T-helper 17 cell (primary cell): Measurements from ENCODE around the gene LIPE. TPM values are rescaled to one million over a fixed set of nuclear protein-coding genes. Genes with fewer than 3 reads are reported as not detected.

ENCODE experiments used
- ATAC-seq: fragments of 150-1000 bp; cut with Tn5 transposase; 2 replicates; pipeline ENCODE4 v1.10.0; 2021; ENCODE audit warnings: mild to moderate bottlenecking, moderate library complexity
- DNase-seq, 3 donors: peaks; one replicate each; pipeline versions ENCODE4 v3.0.0 to v3.0.0-alpha.2; 2020 to 2021
- H3K9me3 ChIP-seq: one replicate; pipeline ENCODE4 v1.7.0; 2013; ENCODE audit warnings: low read length, mild to moderate bottlenecking; ENCODE audit not compliant: control insufficient read depth, poor library complexity, severe bottlenecking
- H3K27ac Mint-ChIP-seq: one replicate; pipeline ENCODE4 v1.8.0; 2022; ENCODE audit warnings: mild to moderate bottlenecking, moderate library complexity, mixed read lengths
- H3K27me3 Mint-ChIP-seq: one replicate; pipeline ENCODE4 v1.8.0; 2022; ENCODE audit warnings: mixed read lengths
- H3K36me3 Mint-ChIP-seq: one replicate; pipeline ENCODE4 v1.8.0; 2022; ENCODE audit warnings: low read depth, mixed read lengths
- H3K4me1 Mint-ChIP-seq: one replicate; pipeline ENCODE4 v1.8.0; 2022; ENCODE audit warnings: mild to moderate bottlenecking, mixed read lengths
- H3K4me3 Mint-ChIP-seq: one replicate; pipeline ENCODE4 v1.8.0; 2022; ENCODE audit warnings: mild to moderate bottlenecking, moderate library complexity, mixed read lengths
- total RNA-seq, 4 donors: library from RNA in 2 of 4; stranded (reverse) in 2 of 4; gene quantifications; one replicate each; pipeline ENCODE4 v1.2.3 and lab custom pipeline; 2022 to 2026

The LIPE gene, protein sequence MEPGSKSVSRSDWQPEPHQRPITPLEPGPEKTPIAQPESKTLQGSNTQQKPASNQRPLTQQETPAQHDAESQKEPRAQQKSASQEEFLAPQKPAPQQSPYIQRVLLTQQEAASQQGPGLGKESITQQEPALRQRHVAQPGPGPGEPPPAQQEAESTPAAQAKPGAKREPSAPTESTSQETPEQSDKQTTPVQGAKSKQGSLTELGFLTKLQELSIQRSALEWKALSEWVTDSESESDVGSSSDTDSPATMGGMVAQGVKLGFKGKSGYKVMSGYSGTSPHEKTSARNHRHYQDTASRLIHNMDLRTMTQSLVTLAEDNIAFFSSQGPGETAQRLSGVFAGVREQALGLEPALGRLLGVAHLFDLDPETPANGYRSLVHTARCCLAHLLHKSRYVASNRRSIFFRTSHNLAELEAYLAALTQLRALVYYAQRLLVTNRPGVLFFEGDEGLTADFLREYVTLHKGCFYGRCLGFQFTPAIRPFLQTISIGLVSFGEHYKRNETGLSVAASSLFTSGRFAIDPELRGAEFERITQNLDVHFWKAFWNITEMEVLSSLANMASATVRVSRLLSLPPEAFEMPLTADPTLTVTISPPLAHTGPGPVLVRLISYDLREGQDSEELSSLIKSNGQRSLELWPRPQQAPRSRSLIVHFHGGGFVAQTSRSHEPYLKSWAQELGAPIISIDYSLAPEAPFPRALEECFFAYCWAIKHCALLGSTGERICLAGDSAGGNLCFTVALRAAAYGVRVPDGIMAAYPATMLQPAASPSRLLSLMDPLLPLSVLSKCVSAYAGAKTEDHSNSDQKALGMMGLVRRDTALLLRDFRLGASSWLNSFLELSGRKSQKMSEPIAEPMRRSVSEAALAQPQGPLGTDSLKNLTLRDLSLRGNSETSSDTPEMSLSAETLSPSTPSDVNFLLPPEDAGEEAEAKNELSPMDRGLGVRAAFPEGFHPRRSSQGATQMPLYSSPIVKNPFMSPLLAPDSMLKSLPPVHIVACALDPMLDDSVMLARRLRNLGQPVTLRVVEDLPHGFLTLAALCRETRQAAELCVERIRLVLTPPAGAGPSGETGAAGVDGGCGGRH
- total RNA-seq, result 10 to 100 TPM; 14.5 to 16.9 TPM
- total RNA-seq (lab: John Stamatoyannopoulos, UW), result 7.5 to 18.3 reads per million in 2 donors

DNA sequence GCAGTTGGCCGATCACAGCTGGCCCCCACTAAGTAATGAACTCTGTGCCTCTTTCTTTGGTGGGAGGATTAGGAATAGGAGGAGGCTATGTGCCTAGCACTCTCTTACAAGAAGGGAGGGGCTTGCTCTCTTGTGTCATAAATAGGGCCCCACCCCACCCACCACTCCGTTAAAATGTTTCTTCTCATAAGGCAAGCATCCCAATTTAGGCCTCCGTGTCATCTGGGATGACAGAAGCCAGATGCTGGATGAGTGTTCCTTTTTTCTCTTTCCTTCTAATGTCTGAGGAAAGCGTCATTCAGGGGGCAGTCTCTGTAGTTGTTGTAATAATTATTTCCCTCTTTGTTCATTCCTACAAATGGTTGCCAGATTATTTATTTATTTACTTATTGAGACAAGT is at the start of gene LIPE:
LIPE (minus strand) TSS at position 76 of the 400 bp plus-strand sequence. CDS start 239 bp downstream, outside the sequence.
- no peak for ATAC-seq
- Mint-ChIP-seq H3K4me3 (no peak within 1 kb of the TSS), H3K36me3 (no peaks in the 10 kb centered on the region), H3K27ac (no peak within 1 kb of the TSS), H3K27me3 (no peaks in the 10 kb centered on the region), H3K4me1 (peaks cover 22% of the 10 kb centered on the region)
- no peak for DNase-seq
- no peaks in the 10 kb centered on the region for H3K9me3 ChIP-seq

DNA sequence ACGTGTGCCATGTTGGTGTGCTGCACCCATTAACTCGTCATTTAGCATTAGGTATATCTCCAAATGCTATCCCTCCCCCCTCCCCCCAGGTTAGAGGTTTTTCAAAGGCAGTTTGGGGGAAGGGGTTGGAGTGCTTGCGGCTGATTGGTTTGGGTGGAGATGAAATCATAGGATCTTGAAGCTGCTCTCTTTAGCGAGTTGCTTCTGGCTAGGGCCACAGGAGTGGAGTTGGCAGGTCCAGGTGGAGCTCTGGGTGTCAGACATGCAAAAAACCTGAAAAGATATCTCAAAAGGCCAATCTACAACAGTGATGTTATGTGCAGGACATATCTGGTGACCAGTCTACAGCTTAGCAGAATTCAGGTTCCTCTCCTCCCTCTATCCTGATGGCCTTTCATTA is 48.2 kb upstream of the LIPE start:
- no peak overlapping the region for H3K4me3 Mint-ChIP-seq
- H3K27me3 Mint-ChIP-seq, result no peaks in the 10 kb centered on the region
- no peaks in the 10 kb centered on the region for H3K9me3 ChIP-seq
- DNase-seq (no peak), ATAC-seq (no peak)
- H3K27ac Mint-ChIP-seq, result no peak overlapping the region
- H3K4me1 Mint-ChIP-seq, result peaks cover 6% of the 10 kb centered on the region
- H3K36me3 Mint-ChIP-seq, result no peaks in the 10 kb centered on the region

DNA sequence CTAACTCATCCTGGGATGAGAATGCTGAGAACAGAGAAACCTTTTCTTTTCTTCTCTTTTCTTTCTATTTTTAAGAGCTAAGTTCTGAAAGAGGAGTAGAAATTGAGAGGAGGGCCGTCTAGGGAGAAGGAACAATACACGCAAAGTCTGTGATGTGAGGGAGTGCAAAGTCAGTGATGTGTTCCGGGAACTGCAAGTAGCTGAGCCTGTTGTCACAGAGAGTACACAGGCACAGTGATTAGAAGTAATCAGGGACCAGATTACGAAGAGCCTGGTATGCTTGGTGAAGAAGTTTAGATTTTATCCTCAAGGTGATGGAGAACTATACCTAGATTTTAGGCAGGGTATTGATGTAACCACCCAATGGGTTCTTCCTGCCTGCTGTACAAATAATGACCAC is 47.6 kb upstream of the LIPE start:
- H3K9me3 ChIP-seq, result no peaks in the 10 kb centered on the region
- Mint-ChIP-seq H3K4me3 (no peak overlapping the region), H3K36me3 (no peaks in the 10 kb centered on the region), H3K27ac (no peak overlapping the region), H3K27me3 (no peaks in the 10 kb centered on the region), H3K4me1 (peaks cover 8% of the 10 kb centered on the region)
- ATAC-seq, result no peak
- no peak for DNase-seq

DNA sequence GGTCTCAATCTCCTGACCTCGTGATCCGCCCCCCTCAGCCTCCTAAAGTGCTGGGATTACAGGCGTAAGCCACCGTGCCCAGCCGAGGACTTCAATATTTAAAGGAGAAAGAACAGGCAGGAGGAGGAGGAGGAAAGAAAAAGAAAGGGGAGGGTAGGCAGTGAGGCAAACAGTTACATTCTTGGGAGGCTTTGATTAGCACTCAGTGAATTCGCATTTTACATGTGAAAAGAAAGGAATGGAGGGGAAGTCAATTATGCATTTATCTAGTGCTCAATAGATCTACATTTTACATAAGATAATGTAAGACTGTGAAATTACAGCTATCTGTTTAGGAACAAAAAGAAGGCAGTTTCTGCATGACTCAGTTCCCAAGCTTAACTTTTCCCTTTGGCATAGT is 46.5 kb upstream of the LIPE start:
- H3K9me3 ChIP-seq, result no peaks in the 10 kb centered on the region
- Mint-ChIP-seq H3K27me3 (no peaks in the 10 kb centered on the region), H3K36me3 (no peaks in the 10 kb centered on the region), H3K27ac (no peak overlapping the region), H3K4me1 (peaks cover 7% of the 10 kb centered on the region), H3K4me3 (no peak overlapping the region)
- no peak for DNase-seq
- ATAC-seq, result no peak

DNA sequence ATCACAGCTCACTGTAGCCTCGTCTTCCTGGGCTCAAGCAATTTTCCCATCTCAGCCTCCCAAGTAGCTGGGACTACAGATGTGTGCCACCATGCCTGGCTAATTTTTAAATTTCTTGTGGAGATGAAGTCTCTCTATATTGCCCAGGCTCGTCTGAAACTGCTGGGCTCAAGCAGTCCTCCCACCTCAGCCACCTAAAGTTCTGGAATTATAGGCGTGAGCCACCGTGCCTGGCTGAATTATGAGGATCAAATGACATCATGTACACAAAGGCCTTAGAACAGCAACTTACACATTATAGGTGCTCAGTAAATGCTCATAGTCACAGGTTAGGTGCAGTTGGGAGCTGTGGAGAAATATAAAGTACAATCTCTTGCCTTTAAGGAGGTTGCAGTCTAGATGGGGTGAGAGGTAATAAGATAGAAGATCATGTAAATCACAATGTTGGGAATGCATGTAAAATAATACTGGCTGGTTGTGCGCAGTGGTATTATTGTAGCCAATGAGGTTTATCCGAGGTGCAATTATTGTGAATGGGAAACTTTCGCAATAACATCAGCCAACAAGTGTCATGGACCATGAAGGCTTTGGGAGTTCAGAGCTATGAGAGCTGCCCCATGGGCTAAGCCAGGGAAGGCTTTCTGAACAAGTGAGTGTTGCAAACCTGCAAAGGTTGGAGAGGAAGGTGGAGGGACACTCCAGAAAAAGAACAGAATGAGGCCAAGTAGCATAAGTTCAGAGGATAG is 45.4 kb upstream of the LIPE start:
- no peak for ATAC-seq

DNA sequence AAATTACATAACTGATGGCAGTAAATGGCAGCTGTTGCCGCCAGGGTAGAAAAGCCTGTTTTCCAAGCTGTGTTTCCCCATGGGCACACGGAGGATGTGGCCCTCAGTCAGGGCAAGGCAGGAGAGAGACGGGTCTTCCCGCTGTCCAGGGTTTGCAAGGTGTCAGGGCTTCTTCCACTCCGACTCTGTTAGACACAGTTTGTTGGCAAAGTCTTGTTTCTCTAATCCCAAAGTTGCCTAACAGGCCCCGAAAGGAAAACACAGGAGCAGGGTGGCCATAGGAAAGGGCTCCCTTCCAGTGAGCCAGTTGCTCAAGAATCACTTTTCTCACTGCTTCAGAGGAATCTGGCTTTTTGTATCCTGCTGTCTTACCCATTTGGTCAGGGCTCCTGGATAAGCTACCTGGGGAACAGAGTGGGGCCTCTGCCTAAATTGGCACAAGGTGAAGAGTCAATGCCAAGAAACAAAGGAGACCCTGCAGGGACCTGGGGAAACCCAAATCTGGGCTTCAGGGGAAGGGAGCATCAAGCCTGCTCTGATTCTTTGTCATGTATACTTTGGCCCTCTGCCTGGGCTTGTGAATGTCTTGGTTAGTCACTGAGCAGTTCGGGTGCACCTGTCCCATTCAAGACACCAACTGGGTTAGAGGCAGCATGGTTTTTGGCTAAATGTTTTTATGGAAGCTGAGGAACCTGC is 44.5 kb upstream of the LIPE start:
- peaks cover 13% of the 10 kb centered on the region for H3K4me1 Mint-ChIP-seq
- ATAC-seq, result no peak
- DNase-seq, result no peak
- H3K27me3 Mint-ChIP-seq, result no peaks in the 10 kb centered on the region
- H3K27ac Mint-ChIP-seq, result no peak overlapping the region
- H3K9me3 ChIP-seq, result no peaks in the 10 kb centered on the region
- H3K4me3 Mint-ChIP-seq, result no peak overlapping the region
- no peaks in the 10 kb centered on the region for H3K36me3 Mint-ChIP-seq

More for the DNA sequence above, 45.4 kb upstream of the LIPE start:
- Mint-ChIP-seq H3K4me1 (peaks cover 7% of the 10 kb centered on the region), H3K27ac (no peak overlapping the region), H3K36me3 (no peaks in the 10 kb centered on the region), H3K27me3 (no peaks in the 10 kb centered on the region), H3K4me3 (no peak overlapping the region)
- no peak for DNase-seq
- H3K9me3 ChIP-seq, result no peaks in the 10 kb centered on the region

DNA sequence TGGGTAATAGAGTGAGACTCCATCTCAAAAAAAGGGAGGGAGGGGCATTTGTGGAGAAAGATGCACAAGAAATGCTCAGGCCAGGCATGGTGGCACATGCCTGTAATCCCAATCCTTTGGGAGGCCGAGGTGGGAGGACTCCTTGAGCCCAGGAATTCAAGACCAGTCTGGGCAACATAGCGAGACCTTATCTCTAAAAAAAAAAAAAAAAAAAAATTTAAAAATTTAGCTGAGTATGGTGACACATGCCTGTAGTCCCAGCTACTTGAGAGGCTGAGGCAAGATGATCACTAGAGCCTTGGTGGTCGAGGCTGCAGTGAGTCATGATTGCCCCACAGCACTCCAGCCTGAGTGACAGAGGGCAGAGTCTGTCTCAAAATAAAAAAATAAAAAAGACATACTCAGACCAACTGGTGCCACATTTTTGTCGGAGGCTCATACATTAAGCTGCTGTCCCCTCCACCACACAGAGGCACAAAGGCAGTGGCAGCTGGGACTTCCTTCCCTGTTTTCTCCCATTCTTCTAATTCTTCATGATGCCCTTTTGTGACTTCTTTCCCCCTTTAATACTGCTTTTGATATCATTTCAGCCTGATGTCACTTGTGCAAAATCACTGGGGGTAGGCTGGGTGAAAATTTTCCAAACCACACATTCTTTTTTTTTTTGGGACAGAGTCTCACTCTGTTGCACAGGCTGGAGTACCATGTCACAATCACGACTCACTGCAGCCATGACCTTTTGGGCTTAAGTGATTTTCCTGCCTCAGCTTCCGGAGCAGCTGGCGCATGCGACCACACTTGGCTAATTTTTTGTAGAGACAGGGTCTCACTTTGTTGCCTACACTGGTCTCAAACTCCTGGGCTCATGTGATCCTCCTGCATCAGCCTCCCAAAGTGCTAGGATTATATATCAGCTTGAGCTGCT is 42.4 kb upstream of the LIPE start:
- DNase-seq (no peak), ATAC-seq (no peak)
- no peak overlapping the region for H3K4me3 Mint-ChIP-seq
- H3K9me3 ChIP-seq, result no peaks in the 10 kb centered on the region
- peak overlapping the region; percentile 24 for H3K27ac Mint-ChIP-seq
- H3K36me3 Mint-ChIP-seq, result no peaks in the 10 kb centered on the region
- no peaks in the 10 kb centered on the region for H3K27me3 Mint-ChIP-seq
- peaks cover 12% of the 10 kb centered on the region for H3K4me1 Mint-ChIP-seq

DNA sequence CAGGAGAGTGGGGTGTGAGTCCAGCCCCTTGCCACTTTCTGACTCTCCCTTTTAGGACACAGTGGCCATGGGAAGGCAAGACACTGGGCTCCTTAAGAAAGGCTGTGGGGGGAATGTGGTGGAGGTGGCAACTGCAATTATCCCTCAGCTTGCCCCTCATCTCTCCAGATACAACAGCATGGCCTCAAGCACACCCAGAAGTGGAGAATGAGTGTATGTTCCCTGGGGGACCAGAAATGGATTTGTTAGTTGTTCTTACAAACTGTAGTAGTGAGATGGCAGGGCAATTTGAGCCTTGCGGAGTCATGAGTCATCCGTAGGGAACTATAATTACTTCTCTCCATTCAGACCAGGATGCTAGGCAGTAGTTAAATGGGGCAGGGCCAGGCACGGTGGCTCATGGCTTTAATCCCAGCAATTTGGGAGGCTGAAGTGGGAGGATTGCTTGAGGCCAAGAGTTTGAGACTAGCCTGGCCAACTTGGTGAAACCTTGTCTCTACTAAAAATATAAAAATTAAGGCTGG is 41.1 kb upstream of the LIPE start:
- no peaks in the 10 kb centered on the region for H3K9me3 ChIP-seq
- Mint-ChIP-seq H3K4me1 (peaks cover 12% of the 10 kb centered on the region), H3K27me3 (no peaks in the 10 kb centered on the region), H3K4me3 (no peak overlapping the region), H3K27ac (no peak overlapping the region), H3K36me3 (no peaks in the 10 kb centered on the region)
- no peak for ATAC-seq
- no peak for DNase-seq

DNA sequence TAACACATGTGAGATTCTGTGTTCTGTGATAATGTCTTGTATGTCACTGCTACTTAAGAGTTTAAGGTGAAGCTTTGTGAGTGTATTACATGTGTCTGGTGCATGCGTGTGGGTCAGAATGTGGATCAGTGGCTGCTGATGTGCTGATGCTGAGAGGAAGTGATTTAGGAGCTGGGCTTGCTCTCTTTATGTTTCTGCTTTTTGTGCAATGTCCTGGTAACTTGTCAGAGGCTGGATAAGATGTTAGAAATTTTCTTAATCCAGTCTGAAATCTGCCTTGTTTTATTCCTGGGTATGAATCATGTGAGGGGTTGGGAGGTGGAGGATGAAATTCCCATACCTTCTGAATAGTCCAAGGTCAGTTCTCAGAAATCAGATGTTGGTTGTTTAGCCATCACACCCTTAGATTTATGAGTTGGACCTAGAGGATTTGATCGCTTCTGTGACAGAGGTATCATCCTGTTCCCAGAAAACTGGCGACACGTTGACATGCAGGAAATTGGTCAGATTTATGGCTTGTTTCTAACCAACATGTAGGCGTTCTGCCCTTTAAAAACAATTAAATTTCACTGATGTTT is 40.1 kb upstream of the LIPE start:
- no peaks in the 10 kb centered on the region for H3K9me3 ChIP-seq
- peaks cover 7% of the 10 kb centered on the region for H3K27me3 Mint-ChIP-seq
- peak overlapping the region; percentile 39 for H3K27ac Mint-ChIP-seq
- DNase-seq, result no peak
- ATAC-seq, result no peak
- H3K4me1 Mint-ChIP-seq, result peaks cover 14% of the 10 kb centered on the region
- H3K36me3 Mint-ChIP-seq, result peaks cover 2% of the 10 kb centered on the region
- no peak overlapping the region for H3K4me3 Mint-ChIP-seq

DNA sequence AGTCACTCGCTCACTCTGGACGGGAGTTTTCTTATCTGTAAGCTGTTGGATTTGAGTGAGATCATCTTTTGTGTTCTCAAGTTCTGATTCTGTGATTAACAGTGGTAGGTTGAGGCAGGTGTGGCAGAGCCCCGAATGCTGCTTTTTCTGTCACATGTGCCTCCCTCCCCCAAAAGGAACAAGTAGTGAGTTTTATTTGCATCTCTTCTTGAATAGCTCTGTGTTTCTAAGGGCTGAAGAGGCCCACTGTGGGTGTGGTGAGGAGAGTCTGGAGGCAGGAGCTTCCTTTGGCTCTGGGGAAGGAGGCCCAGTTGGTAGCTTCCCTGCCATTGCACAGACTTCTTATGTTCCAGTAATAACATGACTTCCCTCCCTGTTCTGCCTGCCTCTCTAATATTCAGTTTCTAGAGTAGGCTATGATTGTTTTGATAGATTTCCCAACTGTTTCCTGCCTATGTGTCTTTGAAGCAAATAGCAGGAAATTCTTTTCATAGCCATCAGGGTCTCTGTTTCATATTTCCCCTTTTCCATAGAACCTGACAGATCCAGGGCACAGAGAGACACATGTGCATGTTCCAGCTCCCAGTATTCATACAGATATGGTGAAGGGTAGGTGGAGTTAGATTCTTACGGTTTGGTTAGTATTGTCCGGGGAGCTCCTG is 39.5 kb upstream of the LIPE start:
- H3K4me1 Mint-ChIP-seq, result peaks cover 16% of the 10 kb centered on the region
- no peak for ATAC-seq
- H3K27ac Mint-ChIP-seq, result peak overlapping the region; percentile 39
- peaks cover 2% of the 10 kb centered on the region for H3K36me3 Mint-ChIP-seq
- H3K4me3 Mint-ChIP-seq, result no peak overlapping the region
- no peak for DNase-seq
- H3K27me3 Mint-ChIP-seq, result peaks cover 8% of the 10 kb centered on the region
- H3K9me3 ChIP-seq, result no peaks in the 10 kb centered on the region

DNA sequence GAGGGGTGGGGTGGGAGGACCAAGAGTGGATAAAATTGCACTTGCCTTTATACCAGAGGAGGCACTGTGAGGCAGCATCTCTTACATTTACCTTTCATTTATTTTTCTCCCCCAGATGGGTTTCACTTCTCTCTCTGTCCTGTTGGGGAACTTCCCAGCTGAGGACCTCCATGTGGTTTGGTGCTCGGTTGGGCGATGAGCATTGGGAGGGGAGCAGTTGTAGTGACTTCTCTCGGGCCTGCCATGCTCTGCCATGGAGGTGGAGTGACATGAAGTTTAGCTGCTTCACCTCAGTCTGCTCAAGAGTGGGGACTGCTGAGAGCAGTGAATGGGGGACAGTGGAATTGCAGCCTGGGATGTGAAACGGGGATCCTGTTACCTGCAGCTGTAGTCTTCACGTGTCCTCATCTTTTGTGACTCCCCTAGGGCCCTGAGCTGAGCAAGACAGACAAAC is 38.7 kb upstream of the LIPE start:
- H3K27me3 Mint-ChIP-seq, result peaks cover 8% of the 10 kb centered on the region
- peaks cover 16% of the 10 kb centered on the region for H3K4me1 Mint-ChIP-seq
- peaks cover 2% of the 10 kb centered on the region for H3K36me3 Mint-ChIP-seq
- H3K9me3 ChIP-seq, result no peaks in the 10 kb centered on the region
- DNase-seq (no peak), ATAC-seq (peak; percentile 69)
- H3K4me3 Mint-ChIP-seq, result no peak overlapping the region
- peak overlapping the region; percentile 39 for H3K27ac Mint-ChIP-seq
